ENCODE measurements around the gene OR51L1. TPM values are rescaled to one million over a fixed set of nuclear protein-coding genes. Genes with fewer than 3 reads are reported as not detected.

The OR51L1 gene, protein sequence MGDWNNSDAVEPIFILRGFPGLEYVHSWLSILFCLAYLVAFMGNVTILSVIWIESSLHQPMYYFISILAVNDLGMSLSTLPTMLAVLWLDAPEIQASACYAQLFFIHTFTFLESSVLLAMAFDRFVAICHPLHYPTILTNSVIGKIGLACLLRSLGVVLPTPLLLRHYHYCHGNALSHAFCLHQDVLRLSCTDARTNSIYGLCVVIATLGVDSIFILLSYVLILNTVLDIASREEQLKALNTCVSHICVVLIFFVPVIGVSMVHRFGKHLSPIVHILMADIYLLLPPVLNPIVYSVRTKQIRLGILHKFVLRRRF
- not detected in 2 replicates for total RNA-seq (2016; rRNA removed; fragmentation: Illumina TruSeq; extraction: Trizol)
- not detected in 2 replicates for total RNA-seq (2016; cell fraction: cytosol; rRNA removed; fragmentation: Illumina TruSeq; extraction: Trizol; ENCODE audit: low read depth)
- total RNA-seq (2016; cell fraction: insoluble cytoplasmic fraction; rRNA removed; fragmentation: Illumina TruSeq; extraction: Trizol), result not detected in 2 replicates
- total RNA-seq (2016; cell fraction: membrane; rRNA removed; fragmentation: Illumina TruSeq; extraction: Trizol), result not detected in 2 replicates
- not detected in 2 replicates for total RNA-seq (2016; cell fraction: nucleus; rRNA removed; fragmentation: Illumina TruSeq; extraction: Trizol)
- not detected in 2 replicates for polyA plus RNA-seq (2011; rRNA removed)
- not detected in 2 replicates for polyA plus RNA-seq (2011; cell fraction: cytosol; rRNA removed)
- polyA plus RNA-seq (2011; cell fraction: nucleus; rRNA removed), result not detected in 2 replicates
- polyA plus RNA-seq (2012), result not detected in 2 replicates
- polyA plus RNA-seq (2016; cell fraction: cytosol; fragmentation: Illumina TruSeq; extraction: Trizol; ENCODE audit: low read depth), result not detected in 2 replicates
- not detected in 2 replicates for polyA plus RNA-seq (2016; cell fraction: insoluble cytoplasmic fraction; fragmentation: Illumina TruSeq; extraction: Trizol; ENCODE audit: low read depth)
- not detected in 2 replicates for polyA plus RNA-seq (2016; cell fraction: membrane; fragmentation: Illumina TruSeq; extraction: Trizol; ENCODE audit: low read depth)
- polyA plus RNA-seq (2016; cell fraction: nucleus; fragmentation: Illumina TruSeq; extraction: Trizol; ENCODE audit: insufficient read depth, low read depth), result not detected in 2 replicates
- not detected in 2 replicates for polyA minus RNA-seq (2011; rRNA and poly(A)+ RNA removed; ENCODE audit: low replicate concordance)
- polyA minus RNA-seq (2011; cell fraction: cytosol; rRNA and poly(A)+ RNA removed), result not detected in 2 replicates
- not detected in 2 replicates for polyA minus RNA-seq (2011; cell fraction: nucleus; rRNA and poly(A)+ RNA removed)
- Bru-seq, nascent RNA, result not detected
- BruChase-seq, experiment 1, labeled RNA remaining after a 6-hour chase, result not detected
- BruChase-seq, experiment 2, labeled RNA remaining after a 2-hour chase, result not detected
- long read RNA-seq, experiment 1, result 0 reads
- long read RNA-seq, experiment 2, result 0 reads

- H3K36me3 ChIP-seq (replicated peaks in 1 of 2; ENCODE audit: control insufficient read depth in 1 of 2, insufficient read depth in 2 of 2, low read length in 2 of 2), result no peaks in the 10 kb centered on the region
- H2AFZ ChIP-seq (ENCODE audit: low read length), result no peak within 1 kb of the TSS
- FAIRE-seq (no peak), ATAC-seq (no peak), DNase-seq (ENCODE audit: low spot score) (no peak)
- H3K4me1 ChIP-seq (ENCODE audit: insufficient read depth, low read length), result no peaks in the 10 kb centered on the region
- intact Hi-C loops (cut with micrococcal nuclease; ENCODE audit: unreplicated experiment), result no loop called here
- POLR2A ChIA-PET, result no interaction called here
- H3K79me2 ChIP-seq (ENCODE audit: insufficient read depth, low read length), result no peaks in the 10 kb centered on the region
- no peak within 1 kb of the TSS for H3K9ac ChIP-seq (ENCODE audit: insufficient read depth, low read depth, low read length)
- H3K4me2 ChIP-seq (ENCODE audit: low read depth, low read length), result no peak within 1 kb of the TSS
- H4K20me1 ChIP-seq (ENCODE audit: insufficient read depth, low read length), result no peaks in the 10 kb centered on the region
- in situ Hi-C loops (cut with HindIII; ENCODE audit: extremely low pct_ligation_motif_present, low pct_unique_long_range_greater_than_20kb), result no loop called here
- BruUV-seq (replicated peaks), result no TSS peak
- no peaks in the 10 kb centered on the region for H3K9me3 ChIP-seq (ENCODE audit: low read length)
- H3K4me3 ChIP-seq (replicated peaks in 1 of 3; ENCODE audit: insufficient read depth in 1 of 3, low read depth in 2 of 3, low read length in 3 of 3), result no peak within 1 kb of the TSS
- CTCF ChIA-PET (ENCODE audit: low intra/inter-chr PET ratio, low total read pairs), result no interaction called here
- no peaks in the 10 kb centered on the region; a peak in 1 of 5 replicates for H3K27me3 ChIP-seq (ENCODE audit: control insufficient read depth in 1 of 2, insufficient read depth in 2 of 2, low read length in 2 of 2)
- H3K27ac ChIP-seq (ENCODE audit: extremely low read length, insufficient read depth, low read length), result no peak within 1 kb of the TSS
- 0% methylated on average over 2 of the region's 2 CpGs for WGBS (ENCODE audit: low lambda C conversion rate)
- TF ChIP-seq SOX13 (IDR thresholded peaks at IDR 0.05) (no peak), SOX13 (CRISPR knock-in tag; conservative IDR thresholded peaks at IDR 0.05 in 1 of 2, IDR thresholded peaks at IDR 0.05 in 1 of 2) (no peak), CEBPB (IDR thresholded peaks at IDR 0.05; ENCODE audit: borderline replicate concordance, low read depth, low read length) (no peak), IKZF1 (IDR thresholded peaks at IDR 0.05) (no peak), ZNF207 (IDR thresholded peaks at IDR 0.05; ENCODE audit: borderline replicate concordance) (no peak), NR2F1 (CRISPR knock-in tag; IDR thresholded peaks at IDR 0.05) (no peak), DNMT3B (CRISPR knock-in tag; conservative IDR thresholded peaks at IDR 0.05) (no peak), MXD4 (CRISPR knock-in tag; IDR thresholded peaks at IDR 0.05) (no peak), HDAC1 (CRISPR knock-in tag; IDR thresholded peaks at IDR 0.05) (no peak)
- TF ChIP-seq, protein P1, sequence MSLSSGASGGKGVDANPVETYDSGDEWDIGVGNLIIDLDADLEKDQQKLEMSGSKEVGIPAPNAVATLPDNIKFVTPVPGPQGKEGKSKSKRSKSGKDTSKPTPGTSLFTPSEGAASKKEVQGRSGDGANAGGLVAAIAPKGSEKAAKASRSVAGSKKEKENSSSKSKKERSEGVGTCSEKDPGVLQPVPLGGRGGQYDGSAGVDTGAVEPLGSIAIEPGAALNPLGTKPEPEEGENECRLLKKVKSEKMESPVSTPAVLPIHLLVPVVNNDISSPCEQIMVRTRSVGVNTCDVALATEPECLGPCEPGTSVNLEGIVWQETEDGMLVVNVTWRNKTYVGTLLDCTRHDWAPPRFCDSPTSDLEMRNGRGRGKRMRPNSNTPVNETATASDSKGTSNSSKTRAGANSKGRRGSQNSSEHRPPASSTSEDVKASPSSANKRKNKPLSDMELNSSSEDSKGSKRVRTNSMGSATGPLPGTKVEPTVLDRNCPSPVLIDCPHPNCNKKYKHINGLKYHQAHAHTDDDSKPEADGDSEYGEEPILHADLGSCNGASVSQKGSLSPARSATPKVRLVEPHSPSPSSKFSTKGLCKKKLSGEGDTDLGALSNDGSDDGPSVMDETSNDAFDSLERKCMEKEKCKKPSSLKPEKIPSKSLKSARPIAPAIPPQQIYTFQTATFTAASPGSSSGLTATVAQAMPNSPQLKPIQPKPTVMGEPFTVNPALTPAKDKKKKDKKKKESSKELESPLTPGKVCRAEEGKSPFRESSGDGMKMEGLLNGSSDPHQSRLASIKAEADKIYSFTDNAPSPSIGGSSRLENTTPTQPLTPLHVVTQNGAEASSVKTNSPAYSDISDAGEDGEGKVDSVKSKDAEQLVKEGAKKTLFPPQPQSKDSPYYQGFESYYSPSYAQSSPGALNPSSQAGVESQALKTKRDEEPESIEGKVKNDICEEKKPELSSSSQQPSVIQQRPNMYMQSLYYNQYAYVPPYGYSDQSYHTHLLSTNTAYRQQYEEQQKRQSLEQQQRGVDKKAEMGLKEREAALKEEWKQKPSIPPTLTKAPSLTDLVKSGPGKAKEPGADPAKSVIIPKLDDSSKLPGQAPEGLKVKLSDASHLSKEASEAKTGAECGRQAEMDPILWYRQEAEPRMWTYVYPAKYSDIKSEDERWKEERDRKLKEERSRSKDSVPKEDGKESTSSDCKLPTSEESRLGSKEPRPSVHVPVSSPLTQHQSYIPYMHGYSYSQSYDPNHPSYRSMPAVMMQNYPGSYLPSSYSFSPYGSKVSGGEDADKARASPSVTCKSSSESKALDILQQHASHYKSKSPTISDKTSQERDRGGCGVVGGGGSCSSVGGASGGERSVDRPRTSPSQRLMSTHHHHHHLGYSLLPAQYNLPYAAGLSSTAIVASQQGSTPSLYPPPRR (CRISPR knock-in tag; IDR thresholded peaks at IDR 0.05; ENCODE audit: borderline replicate concordance), result no peak
- TF ChIP-seq, protein P2, sequence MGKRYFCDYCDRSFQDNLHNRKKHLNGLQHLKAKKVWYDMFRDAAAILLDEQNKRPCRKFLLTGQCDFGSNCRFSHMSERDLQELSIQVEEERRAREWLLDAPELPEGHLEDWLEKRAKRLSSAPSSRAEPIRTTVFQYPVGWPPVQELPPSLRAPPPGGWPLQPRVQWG (CRISPR knock-in tag; IDR thresholded peaks at IDR 0.05; ENCODE audit: borderline replicate concordance, low read depth), result no peak
- TF ChIP-seq, protein P3, sequence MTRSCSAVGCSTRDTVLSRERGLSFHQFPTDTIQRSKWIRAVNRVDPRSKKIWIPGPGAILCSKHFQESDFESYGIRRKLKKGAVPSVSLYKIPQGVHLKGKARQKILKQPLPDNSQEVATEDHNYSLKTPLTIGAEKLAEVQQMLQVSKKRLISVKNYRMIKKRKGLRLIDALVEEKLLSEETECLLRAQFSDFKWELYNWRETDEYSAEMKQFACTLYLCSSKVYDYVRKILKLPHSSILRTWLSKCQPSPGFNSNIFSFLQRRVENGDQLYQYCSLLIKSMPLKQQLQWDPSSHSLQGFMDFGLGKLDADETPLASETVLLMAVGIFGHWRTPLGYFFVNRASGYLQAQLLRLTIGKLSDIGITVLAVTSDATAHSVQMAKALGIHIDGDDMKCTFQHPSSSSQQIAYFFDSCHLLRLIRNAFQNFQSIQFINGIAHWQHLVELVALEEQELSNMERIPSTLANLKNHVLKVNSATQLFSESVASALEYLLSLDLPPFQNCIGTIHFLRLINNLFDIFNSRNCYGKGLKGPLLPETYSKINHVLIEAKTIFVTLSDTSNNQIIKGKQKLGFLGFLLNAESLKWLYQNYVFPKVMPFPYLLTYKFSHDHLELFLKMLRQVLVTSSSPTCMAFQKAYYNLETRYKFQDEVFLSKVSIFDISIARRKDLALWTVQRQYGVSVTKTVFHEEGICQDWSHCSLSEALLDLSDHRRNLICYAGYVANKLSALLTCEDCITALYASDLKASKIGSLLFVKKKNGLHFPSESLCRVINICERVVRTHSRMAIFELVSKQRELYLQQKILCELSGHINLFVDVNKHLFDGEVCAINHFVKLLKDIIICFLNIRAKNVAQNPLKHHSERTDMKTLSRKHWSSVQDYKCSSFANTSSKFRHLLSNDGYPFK (CRISPR knock-in tag; IDR thresholded peaks at IDR 0.05; ENCODE audit: borderline replicate concordance), result no peak
Measured at GRCh38 chr11:4994551-4994950, at the start of gene OR51L1. TSS of gene OR51L1 (plus strand) at chr11:4994851. CDS start at chr11:4998983, 4,132 bp downstream.
